NCI-H2081 (cell line): Measurements from ENCODE around the gene IPP.
"Not testable (repeated sequence)": the region's sequence is repeated elsewhere in the genome, so short reads cannot be mapped to it uniquely, and the experiment has no call there.

Experiments used
- DNase-seq, 2 experiments: peaks; one replicate each; lab custom pipeline; 2025; lab: John Stamatoyannopoulos, UW

The IPP gene

DNA sequence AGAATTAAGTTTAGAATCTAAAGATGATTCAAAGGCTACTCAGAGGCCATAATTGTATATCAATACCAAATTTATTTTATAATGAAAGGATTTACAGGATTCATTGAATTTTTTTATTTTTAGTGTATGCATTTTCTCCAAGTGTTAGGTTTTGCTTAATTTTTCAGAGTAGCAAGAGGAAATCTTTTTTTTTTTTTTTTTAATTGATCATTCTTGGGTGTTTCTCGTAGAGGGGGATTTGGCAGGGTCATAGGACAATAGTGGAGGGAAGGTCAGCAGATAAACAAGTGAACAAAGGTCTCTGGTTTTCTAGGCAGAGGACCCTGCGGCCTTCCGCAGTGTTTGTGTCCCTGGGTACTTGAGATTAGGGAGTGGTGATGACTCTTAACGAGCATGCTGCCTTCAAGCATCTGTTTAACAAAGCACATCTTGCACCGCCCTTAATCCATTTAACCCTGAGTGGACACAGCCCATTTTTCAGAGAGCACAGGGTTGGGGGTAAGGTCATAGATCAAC lies 10.8 kb downstream of the IPP start:
- DNase-seq, result not testable (repeated sequence)

DNA sequence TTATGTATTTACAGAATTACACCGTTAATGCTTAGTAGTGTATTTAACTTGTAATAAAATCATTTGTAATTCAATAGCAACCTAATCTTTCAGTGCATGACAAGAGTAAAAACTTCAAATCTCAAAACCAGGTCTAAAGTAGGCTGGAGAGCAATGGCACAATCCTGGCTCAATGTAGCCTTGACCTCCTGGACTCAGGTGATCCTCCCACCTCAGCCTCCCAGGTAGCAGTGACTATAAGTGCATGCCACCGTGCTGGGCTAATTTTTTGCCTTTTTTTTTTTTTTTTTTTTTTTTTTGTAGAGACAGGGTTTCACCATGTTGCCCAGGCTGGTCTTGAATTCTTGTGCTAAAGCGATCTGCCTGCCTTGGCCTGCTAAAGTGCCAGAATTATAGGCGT lies 11.3 kb downstream of the IPP start:
- no peak for DNase-seq

DNA sequence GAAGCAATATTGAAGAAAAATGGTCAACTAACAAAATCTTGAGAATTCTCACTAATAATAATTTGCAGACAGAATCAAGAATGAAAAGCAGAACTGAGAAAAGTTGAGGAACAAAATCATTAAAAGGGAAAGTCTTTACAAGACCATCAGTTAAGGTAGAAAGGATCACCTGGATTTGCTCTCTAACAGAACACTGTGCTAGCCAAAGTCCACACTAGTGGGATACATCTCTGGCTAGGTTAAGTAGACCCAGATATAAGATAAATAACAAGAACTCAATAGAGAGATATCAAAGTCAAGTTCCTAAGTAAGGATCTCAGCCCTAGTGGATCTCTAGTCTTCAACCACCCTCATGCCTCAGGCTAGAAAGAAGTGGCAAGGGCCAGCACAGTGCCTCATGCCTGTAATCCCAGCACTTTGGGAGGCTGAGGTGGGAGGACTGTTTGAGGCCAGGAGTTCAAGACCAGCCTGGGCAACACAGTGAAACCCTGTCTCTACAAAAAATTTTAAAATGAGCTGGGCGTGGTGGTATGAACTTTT lies 19.6 kb downstream of the IPP start:
- DNase-seq, result no peak

DNA sequence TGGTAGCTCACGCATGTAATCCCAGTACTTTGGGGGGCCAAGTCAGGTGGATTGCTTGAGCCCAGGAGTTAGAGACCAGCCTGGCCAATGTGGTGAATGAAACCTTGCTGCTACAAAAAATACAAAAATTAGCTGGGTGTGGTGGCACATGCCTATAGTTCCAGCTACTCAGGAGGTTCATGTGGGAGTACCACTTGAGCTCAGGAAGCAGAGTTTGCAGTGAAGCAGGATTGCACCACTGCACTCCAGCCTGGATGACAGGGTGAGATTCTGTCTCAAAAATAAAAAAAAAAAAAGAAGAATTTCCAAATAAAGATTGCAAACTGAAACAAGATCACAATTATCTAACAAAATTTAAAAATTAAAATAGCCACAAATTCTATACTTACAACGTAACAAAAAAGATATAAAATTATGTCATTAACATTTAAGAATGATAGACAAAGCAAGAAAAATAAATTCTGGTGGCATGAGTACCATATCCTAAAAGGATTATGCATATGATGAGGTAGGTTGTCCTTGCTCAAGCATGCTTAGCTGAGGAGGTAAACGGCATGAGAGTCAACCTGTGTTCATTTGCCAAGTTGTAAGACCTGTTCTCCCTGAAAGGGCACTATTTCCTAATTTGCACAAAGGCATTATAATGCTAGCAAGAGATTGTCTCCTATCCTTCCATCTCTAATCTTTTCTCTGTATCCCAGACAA lies 20.2 kb downstream of the IPP start:
- DNase-seq, result no peak

DNA sequence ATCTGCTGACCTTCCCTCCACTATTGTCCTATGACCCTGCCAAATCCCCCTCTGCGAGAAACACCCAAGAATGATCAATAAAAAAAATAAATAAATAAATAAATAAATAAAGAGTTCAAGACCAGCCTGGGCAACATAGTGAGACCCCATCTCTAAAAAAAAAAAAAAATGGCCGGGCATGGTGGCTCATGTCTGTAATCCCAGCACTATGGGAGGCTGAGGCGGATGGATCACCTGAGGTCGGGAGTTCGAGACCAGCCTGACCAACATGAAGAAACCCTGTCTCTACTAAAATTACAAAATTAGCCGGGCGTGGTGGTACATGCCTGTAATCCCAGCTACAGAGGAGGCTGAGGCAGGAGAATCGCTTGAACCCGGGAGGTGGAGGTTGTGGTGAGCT lies 24.4 kb downstream of the IPP start:
- not testable (repeated sequence) for DNase-seq

DNA sequence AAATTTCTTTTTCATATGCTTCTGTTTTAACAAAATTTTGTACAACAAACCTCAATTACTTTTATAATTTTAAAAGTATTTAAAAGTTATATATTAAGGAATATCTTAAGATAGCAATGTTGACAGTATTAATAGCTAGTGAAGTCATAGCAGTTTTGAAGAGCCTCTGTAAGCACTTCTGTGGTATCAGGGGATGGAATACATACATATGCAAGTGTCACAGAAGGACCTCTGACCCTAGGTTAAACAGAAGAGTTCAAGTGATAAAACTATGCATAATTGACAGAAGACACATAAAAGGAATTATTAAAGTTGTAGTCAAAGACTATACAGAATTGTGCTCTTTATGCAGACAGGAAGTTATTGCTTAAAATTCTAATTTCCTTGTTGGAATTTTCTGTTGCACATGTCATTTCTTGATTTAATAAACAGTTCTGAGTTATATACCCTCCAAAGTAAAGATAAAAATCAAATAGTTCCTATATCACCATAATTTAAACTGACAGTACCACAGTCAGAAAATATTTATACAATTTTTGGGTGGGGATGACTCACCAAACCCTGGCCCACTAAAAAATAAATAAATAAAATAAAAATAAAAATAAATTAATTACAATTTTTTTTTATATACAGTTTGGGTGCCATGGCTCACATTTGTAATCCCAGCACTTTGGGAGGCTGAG lies 27.1 kb downstream of the IPP start:
- no peak for DNase-seq

DNA sequence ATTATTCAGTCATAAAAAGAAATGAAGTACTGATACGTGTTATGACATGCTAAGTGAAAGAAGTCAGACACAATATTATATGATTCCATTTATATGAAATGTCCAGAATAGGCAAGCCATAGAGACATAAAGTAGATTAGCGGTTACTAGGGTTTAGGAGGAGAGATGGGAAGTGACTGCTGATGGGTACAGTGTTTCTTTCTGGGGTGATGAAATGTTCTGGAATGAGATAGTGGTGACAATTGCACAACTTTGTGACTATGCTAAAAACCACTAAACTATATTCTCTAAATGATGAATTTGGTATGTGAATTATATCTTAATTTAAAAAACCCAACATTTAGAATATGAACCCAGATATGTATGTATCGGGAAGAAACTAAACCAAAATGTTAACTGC lies 27.6 kb downstream of the IPP start:
- DNase-seq, result no peak

DNA sequence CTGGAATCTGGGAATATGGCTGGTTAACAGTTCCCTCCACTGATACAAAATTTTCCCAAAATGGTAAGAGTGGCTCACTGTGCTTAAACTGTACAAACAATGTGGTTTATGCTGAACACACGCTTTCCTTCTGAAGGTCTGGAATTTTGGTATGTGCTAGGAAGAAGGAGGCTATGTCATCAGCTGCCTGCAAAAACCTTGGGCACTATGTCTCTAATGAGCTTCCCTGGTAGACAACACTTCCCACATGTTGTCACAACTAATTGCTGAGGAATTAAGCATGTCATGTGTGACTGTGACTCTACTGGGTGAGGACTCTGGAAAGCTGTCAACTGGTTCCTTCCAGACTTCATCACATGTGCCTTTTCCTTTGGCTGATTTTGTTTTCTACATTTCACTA lies 29.2 kb downstream of the IPP start:
- no peak for DNase-seq

DNA sequence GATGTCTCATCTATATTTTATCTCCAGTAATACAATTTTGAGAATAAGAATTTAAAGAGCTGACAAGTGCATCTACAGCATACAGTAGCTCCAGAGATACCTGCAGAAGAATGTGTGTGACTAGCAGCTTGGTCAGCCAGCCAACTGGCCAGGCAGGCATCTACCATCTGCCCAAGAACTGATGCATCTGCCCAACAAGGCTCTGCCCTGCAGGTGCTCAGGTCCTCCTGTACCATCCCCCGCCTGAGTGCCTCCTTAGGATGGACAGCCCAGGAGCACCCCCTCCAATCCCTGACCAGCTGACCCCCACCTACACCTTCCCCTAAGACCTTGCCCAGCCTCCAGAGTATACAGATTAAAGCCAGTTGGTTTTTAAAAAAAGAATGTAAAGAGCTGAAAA lies 32.2 kb downstream of the IPP start:
- no peak for DNase-seq

DNA sequence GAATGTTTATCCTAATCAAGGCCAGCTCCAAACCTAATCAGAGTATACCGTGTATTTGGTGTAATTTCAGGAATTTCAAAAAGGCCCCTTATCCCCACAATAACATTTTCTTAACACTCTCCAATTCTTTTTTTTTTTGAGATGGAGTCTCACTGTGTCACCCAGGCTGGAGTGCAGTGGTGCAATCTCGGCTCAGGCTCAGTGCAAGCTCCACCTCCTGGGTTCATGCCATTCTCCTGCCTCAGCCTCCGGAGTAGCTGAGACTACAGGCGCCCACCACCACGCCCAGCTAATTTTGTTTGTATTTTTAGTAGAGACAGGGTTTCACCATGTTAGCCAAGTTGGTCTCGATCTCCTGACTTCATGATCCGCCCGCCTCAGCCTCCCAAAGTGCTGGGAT lies 33.1 kb downstream of the IPP start:
- not testable (repeated sequence) for DNase-seq

DNA sequence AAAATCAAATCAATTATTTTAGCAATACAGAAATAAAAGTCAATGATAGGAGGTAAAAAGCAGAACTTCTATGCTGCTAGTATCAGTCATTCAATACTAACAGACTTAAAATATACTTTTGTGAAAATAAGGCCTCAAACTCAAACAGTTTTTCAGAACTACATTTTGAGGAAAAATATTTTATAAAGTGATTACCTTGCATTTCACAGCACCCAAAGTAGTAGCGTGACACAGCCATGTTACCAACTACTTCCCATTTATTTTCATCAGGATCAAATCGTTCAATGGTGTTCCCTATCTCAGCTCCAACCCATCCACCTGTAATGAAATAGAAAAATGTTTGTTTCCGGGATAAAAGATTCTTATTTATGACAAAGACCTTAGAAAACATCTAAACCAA lies 33.8 kb downstream of the IPP start:
- DNase-seq, result no peak

DNA sequence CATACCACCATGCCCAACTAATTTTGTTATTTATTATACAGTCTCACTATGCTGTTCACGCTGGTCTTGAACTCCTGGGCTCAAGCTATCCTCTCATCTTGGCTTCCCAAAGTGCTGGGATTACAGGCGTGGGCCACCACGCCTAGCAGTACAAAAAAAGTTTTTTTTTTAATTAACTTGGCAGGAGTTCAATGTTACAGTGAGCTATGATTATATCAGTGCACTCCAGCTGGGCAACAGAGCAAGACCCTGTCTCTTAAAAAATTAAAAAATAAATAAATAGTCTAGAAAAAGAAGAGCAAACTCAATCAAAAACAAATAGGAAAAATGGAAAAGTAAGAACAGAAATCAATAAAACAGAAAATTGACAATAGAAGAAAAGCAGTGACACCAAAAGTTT lies 36.7 kb downstream of the IPP start:
- no peak for DNase-seq

DNA sequence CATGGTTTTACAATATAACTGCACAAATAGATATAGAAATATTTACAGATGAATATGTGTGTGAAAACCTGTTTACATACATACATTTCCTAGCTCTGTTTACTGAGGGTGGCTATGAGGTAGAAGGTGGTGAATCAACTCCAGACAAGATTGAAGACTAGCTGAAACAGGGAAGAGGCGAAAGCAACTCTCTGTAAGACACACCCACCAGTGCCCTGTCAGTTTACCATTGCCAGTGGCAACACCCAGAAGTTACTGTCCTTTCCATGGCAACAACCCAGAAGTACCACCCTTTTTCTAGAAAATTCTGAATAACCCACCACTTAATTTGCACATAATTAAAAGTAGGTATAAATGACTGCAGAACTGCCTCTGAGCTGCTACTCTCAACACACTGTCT lies 45.8 kb downstream of the IPP start:
- no peak for DNase-seq

DNA sequence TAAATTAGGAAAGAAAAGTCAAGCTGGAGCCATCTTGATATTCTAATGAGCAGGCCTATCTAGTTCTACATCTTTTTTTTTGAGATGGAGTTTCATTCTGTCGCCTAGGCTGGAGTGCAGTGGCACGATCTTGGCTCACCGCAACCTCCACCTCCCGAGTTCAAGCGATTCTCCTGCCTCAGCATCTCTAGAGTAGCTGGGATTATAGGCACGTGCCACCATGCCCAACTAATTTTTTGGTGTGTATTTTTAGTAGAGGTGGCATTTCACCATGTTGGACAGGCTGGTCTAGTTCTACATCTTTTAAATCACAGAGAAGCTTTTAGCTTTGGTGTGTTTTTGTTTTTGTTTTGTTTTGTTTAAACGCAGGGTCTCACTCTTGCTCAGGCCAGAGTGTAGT lies 55.6 kb downstream of the IPP start:
- no peak for DNase-seq

DNA sequence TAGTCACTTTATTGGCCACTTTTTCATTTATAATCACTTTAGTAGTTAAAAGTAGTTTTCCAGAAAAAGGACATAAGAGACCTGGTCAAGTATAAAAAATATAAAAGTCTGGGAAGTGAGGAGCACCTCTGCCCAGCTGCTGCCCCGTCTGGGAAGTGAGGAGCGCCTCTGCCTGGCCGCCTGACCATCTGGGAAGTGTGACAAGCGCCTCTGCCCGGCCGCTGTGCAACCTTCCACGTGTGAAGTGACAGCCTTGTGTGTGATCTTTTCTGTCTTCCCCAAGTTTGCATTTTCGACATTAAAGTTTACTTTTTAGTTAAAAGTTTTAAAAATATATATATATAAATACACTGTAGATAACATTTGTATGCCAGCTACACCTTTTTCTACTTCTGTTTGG lies 56.6 kb downstream of the IPP start:
- not testable (repeated sequence) for DNase-seq

DNA sequence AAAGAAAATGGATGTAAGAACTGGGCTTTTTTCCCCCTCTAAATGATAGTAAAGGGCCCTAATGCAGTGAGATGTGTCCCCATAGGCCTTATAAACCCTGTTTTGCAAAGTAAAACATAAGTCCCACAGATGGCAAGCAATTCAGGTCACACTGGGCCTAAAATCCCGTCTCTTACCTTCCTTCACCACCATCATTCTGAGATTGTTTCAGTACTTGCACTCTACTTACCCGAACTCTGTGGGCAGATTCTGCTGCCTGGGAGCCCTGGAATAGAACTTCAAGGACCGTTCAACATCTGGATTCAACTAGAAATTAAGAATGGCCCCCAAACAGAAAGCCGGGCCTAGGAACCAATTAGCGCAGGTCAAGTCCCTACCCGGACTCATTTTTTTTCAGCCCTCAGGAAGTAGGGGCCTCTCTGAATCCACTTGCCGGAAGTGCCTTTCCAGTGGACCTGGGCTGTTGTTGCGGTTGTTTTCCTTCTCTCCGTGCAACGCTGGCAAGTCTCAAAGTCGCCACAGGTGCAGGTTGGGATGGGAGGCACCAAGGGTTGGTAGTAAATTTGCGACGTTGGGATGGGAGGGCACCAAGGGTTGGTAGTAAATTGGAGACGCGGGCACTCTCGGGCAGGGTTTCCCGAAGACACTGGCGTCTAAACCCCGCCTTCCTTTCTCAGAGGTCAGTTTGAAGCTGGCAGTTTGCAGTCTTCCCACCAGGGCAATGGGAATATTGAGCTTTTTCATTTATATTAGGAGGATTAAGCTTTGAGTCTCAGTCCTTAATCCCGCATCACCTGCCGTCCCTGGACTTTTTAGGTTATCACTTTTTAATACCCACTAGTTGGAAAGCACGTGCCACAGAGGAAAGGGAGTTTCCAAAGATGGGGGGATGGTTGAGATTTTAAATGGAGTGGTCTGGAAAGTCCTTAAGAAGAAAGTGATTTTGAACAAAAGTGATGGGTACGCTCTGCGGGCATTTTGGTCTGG lies 62.4 kb downstream of the IPP start, which contains the start of gene TMEM69:
TSS of gene TMEM69 (plus strand) at position 428 of the 987 bp plus-strand sequence. CDS start 2,888 bp downstream, outside the sequence.
- peak; percentile 94 to 95 for DNase-seq

DNA sequence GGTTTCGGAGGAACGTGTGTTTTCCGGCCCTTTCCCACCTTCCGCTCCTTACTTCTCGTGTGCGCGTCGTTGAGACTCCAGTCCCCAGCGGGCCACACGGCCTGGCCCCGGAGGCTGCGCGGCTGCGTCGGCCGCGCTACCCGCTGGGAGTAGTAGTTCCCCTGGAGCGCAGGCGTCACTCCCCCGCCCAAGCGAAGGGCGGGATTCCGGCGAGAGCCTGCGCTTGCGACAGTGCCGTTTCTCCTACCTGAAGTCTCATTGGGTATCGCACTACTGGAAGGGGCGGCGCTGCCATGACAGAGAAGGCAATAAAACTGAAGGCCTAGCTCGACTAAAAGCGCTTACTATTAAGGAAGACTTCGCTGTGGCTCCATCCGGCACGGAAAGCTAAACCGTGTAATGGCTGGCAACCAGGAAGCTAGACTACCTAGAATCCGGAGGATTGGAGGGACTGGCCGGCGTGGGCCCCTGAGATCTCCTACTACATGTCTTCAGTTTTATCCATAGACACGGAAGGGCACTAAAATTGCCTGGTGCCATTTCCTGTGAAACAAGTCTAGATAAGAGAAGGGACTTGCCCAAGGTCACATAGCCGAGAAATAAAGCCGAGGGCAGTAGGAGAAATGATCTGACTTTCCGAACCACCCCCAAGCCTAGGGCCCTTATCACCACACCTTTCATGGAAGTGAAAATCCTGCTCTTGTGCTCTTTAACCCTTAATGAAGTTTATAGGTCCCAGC lies 63.3 kb downstream of the IPP start:
- DNase-seq, result peak; percentile 100

DNA sequence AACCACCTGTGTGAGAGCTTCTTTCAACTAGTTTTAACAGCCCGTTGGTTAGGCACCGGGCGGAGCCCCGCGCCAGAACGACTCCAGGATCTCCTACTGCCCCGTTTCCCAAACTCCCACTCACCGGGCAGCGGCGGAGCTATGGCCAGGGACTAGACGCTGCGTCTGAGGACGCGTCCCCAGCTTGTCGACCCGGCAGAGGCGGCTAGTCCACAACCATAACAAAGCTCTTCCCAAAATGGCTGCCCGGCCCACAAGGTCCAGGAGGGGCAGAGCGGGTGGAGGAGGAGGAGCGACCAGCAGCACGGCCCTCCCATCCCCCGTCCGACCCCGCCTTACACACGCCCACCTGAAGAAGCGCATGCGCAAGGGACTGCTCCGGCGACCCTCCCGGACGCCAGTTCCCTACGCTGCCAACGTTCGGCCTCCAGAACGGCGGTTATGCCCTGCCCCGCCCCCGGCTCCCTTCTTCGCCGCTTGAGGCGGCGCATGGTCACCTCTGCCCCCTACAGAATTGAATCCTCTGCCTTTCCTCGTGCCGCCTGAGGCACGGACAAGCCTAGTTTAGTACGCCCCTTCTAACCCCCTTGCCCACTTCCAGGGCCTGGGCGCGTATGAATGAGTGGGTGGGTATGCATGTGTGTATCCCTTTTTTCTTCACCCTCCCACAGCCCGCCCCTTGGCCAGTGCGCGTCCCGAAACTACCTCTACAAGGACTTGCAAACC lies 64.0 kb downstream of the IPP start, which contains the start of gene GPBP1L1:
TSS of gene GPBP1L1 (minus strand) at position 246 of the 726 bp plus-strand sequence. CDS start 27,446 bp downstream, outside the sequence.
- peak; percentile 97 to 99 for DNase-seq

DNA sequence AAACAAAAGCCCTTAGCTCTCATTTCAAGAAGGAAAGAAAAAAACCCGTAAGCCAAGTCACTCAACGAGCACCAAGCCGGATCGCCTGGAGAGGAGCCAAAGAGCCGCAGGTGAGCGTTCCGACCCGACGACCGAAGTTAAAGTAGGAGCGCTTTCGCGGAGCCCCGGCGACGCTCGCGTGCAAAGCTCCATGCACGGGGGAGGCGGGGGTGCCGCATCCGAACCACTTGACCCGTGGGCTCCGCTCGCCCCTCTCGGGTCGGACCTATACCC lies 64.5 kb downstream of the IPP start:
- DNase-seq, result peak; percentile 45 to 73

DNA sequence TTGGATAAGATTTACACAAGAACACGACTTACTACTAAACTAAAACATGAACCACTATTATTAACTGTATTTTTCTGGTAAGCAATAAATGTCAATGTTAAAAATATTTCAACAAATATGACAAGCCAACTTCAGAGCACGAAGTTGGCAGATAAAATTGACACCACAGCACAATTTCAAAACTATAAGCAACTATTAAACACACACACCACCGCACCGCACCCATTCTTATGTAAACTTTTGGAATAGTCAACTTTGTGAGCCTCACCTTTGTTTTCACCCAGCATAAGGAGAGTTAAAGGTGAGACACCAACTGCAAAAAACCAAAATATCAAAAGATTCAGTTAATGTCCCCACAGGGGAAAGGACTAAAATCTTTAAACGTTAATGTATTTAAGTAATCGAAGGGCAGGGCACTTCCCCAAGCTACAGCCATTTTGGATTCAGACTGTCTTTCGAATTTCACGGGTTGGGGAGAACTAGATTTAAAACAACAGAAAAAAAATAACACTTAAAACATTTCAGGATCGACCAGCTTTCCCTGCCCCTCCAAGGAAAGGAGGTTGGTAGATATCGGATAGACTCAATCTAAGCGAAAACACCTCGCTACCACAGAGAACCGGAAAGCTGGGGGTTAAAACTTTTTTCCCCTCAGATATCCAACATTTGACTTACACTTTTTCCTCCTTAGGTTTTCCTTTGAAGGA lies 65.0 kb downstream of the IPP start:
- DNase-seq, result no peak
